ENCODE results near the gene BNIP3.

BNIP3 gene

GRCh38 chr10:131979336-131979735, 2.4 kb downstream of the BNIP3 start:
- H3K4me3 ChIP-seq (ENCODE audit: control insufficient read depth, low read depth, low read length): peak overlapping the region; percentile 48
- TF ChIP-seq, protein P1, sequence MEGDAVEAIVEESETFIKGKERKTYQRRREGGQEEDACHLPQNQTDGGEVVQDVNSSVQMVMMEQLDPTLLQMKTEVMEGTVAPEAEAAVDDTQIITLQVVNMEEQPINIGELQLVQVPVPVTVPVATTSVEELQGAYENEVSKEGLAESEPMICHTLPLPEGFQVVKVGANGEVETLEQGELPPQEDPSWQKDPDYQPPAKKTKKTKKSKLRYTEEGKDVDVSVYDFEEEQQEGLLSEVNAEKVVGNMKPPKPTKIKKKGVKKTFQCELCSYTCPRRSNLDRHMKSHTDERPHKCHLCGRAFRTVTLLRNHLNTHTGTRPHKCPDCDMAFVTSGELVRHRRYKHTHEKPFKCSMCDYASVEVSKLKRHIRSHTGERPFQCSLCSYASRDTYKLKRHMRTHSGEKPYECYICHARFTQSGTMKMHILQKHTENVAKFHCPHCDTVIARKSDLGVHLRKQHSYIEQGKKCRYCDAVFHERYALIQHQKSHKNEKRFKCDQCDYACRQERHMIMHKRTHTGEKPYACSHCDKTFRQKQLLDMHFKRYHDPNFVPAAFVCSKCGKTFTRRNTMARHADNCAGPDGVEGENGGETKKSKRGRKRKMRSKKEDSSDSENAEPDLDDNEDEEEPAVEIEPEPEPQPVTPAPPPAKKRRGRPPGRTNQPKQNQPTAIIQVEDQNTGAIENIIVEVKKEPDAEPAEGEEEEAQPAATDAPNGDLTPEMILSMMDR (IDR thresholded peaks at IDR 0.05; ENCODE audit: control insufficient read depth, insufficient read depth, low read depth, low read length, missing control alignments): no peak
- DNase-seq (ENCODE audit: low read depth): no peak

- H3K4me3 ChIP-seq (ENCODE audit: control insufficient read depth, low read depth, low read length): no peak overlapping the region
- no peak for DNase-seq (ENCODE audit: low read depth)
- TF ChIP-seq, protein P1 (IDR thresholded peaks at IDR 0.05; ENCODE audit: control insufficient read depth, insufficient read depth, low read depth, low read length, missing control alignments): no peak
Measured at GRCh38 chr10:131978851-131979250, 2.9 kb downstream of the BNIP3 start.

- TF ChIP-seq, protein P1 (IDR thresholded peaks at IDR 0.05; ENCODE audit: control insufficient read depth, insufficient read depth, low read depth, low read length, missing control alignments): no peak
- no peak overlapping the region for H3K4me3 ChIP-seq (ENCODE audit: control insufficient read depth, low read depth, low read length)
- DNase-seq (ENCODE audit: low read depth): no peak
Measured at GRCh38 chr10:131978366-131978765, 3.4 kb downstream of the BNIP3 start.

DNA sequence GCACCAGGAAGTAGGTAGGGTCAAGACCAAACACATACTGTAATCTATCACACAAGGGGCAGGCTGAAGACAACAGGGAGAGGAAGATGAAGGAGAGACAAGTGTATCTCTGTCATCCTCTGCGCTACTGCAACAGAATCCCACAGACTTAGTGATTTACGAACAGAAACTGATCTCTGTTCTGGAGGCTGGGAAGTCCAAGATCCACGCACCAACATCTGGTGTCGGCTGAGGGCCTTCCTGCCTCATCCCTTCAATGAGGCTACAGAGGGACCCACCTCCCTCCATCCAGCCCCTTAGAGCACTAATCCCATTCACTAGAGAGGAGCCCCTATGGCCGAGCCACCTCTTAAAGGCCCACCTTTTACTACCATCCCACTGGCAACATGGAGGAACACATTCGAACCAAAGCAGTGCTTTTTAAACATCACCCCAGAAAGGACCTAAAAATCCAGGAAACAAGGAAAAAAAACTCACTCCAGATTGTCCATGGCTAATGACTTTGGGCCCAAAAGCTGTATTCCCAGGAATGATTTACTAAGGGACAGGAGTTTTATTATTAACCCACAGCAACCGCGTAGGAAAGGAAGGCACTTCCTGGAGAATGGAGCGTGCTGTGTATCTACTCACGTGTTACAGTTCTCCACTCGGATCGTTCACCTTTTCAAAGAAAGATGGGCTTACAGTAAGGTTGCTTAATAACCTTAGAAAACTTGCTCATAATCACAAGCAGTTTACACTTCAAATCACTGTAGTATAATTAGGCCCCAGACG, 4.2 kb downstream of the BNIP3 start:
- H3K4me3 ChIP-seq (ENCODE audit: control insufficient read depth, low read depth, low read length): no peak overlapping the region
- DNase-seq (ENCODE audit: low read depth): no peak
- TF ChIP-seq, protein P1 (IDR thresholded peaks at IDR 0.05; ENCODE audit: control insufficient read depth, insufficient read depth, low read depth, low read length, missing control alignments): no peak

GRCh38 chr10:131975796-131976195, 5.9 kb downstream of the BNIP3 start:
- no peak for DNase-seq (ENCODE audit: low read depth)
- TF ChIP-seq, protein P1 (IDR thresholded peaks at IDR 0.05; ENCODE audit: control insufficient read depth, insufficient read depth, low read depth, low read length, missing control alignments): no peak
- no peak overlapping the region for H3K4me3 ChIP-seq (ENCODE audit: control insufficient read depth, low read depth, low read length)

GRCh38 chr10:131975003-131975402, 6.7 kb downstream of the BNIP3 start:
- no peak for DNase-seq (ENCODE audit: low read depth)
- H3K4me3 ChIP-seq (ENCODE audit: control insufficient read depth, low read depth, low read length): no peak overlapping the region
- TF ChIP-seq, protein P1 (IDR thresholded peaks at IDR 0.05; ENCODE audit: control insufficient read depth, insufficient read depth, low read depth, low read length, missing control alignments): no peak
